ENCODE measurements around the gene ZKSCAN1. TPM values are rescaled to one million over a fixed set of nuclear protein-coding genes. Genes with fewer than 3 reads are reported as not detected.
"Not testable (repeated sequence)": the region's sequence is repeated elsewhere in the genome, so short reads cannot be mapped to it uniquely, and the experiment has no call there.

Gene ZKSCAN1
- total RNA-seq, 2 donors from 2014 or later: 70.3 to 78.2 TPM

- DNase-seq (no peak), ATAC-seq (replicated peaks in 1 of 2) (no peak)
- no peak overlapping the region for H3K4me3 Mint-ChIP-seq
- H3K4me1 Mint-ChIP-seq (ENCODE audit: low read depth): no peaks in the 10 kb centered on the region
- no peaks in the 10 kb centered on the region for H3K9me3 Mint-ChIP-seq
- no peak overlapping the region for H3K27ac Mint-ChIP-seq
- H3K36me3 Mint-ChIP-seq (ENCODE audit: insufficient read depth in 2 of 2): no peaks in the 10 kb centered on the region
- peaks cover 26% of the 10 kb centered on the region for H3K27me3 Mint-ChIP-seq (ENCODE audit: low read depth)
Measured at GRCh38 chr7:99987846-99988245, 27.6 kb upstream of the ZKSCAN1 start.

- DNase-seq (no peak), ATAC-seq (replicated peaks in 1 of 2) (peak in 1 of 2 donors; percentile 20)
- H3K27me3 Mint-ChIP-seq (ENCODE audit: low read depth): peaks cover 6% of the 10 kb centered on the region
- no peak overlapping the region for H3K4me3 Mint-ChIP-seq
- H3K36me3 Mint-ChIP-seq (ENCODE audit: insufficient read depth in 2 of 2): no peaks in the 10 kb centered on the region
- H3K9me3 Mint-ChIP-seq: no peaks in the 10 kb centered on the region
- H3K4me1 Mint-ChIP-seq (ENCODE audit: low read depth): no peaks in the 10 kb centered on the region
- H3K27ac Mint-ChIP-seq: no peak overlapping the region
Measured at GRCh38 chr7:99990460-99990852, 24.9 kb upstream of the ZKSCAN1 start.

GRCh38 chr7:99991543-99991942 is 23.9 kb upstream of the ZKSCAN1 start:
- not testable (repeated sequence) for H3K4me1 Mint-ChIP-seq (ENCODE audit: low read depth); H3K4me3 Mint-ChIP-seq; DNase-seq; ATAC-seq (replicated peaks in 1 of 2); H3K27me3 Mint-ChIP-seq (ENCODE audit: low read depth); H3K27ac Mint-ChIP-seq; H3K36me3 Mint-ChIP-seq (ENCODE audit: insufficient read depth in 2 of 2); H3K9me3 Mint-ChIP-seq

GRCh38 chr7:99992330-99993038 is 22.9 kb upstream of the ZKSCAN1 start:
- Mint-ChIP-seq H3K27me3 (ENCODE audit: low read depth) (peaks cover 6% of the 10 kb centered on the region), H3K4me1 (ENCODE audit: low read depth) (peaks cover 9% of the 10 kb centered on the region), H3K4me3 (no peak overlapping the region), H3K27ac (no peak overlapping the region), H3K9me3 (peaks cover 0 to 2% of the 10 kb centered on the region in 2 donors), H3K36me3 (ENCODE audit: insufficient read depth in 2 of 2) (peaks cover 3 to 4% of the 10 kb centered on the region in 2 donors)
- ATAC-seq (replicated peaks in 1 of 2) (no peak), DNase-seq (no peak)

GRCh38 chr7:99994819-99995218 is 20.6 kb upstream of the ZKSCAN1 start:
- ATAC-seq (replicated peaks in 1 of 2): no peak

GRCh38 chr7:99996755-99997544 is 18.4 kb upstream of the ZKSCAN1 start:
- H3K4me1 Mint-ChIP-seq (ENCODE audit: low read depth): peaks cover 16% of the 10 kb centered on the region
- ATAC-seq (replicated peaks in 1 of 2): no peak
- peak overlapping the region; percentile 97 for H3K27ac Mint-ChIP-seq
- peaks cover 3 to 6% of the 10 kb centered on the region in 2 donors for H3K36me3 Mint-ChIP-seq (ENCODE audit: insufficient read depth in 2 of 2)
- no peaks in the 10 kb centered on the region for H3K27me3 Mint-ChIP-seq (ENCODE audit: low read depth)
- H3K9me3 Mint-ChIP-seq: peaks cover 0 to 2% of the 10 kb centered on the region in 2 donors
- peak overlapping the region; percentile 87 to 91 for H3K4me3 Mint-ChIP-seq
- no peak for DNase-seq

More at GRCh38 chr7:99994819-99995218, 20.6 kb upstream of the ZKSCAN1 start:
- Mint-ChIP-seq H3K36me3 (ENCODE audit: insufficient read depth in 2 of 2) (peaks cover 3 to 6% of the 10 kb centered on the region in 2 donors), H3K9me3 (peaks cover 0 to 2% of the 10 kb centered on the region in 2 donors), H3K4me3 (no peak overlapping the region), H3K4me1 (ENCODE audit: low read depth) (peaks cover 16% of the 10 kb centered on the region), H3K27ac (no peak overlapping the region), H3K27me3 (ENCODE audit: low read depth) (peaks cover 6% of the 10 kb centered on the region)
- no peak for DNase-seq

GRCh38 chr7:99997545-99998137 is 17.8 kb upstream of the ZKSCAN1 start:
- Mint-ChIP-seq H3K36me3 (ENCODE audit: insufficient read depth in 2 of 2) (peaks cover 3 to 6% of the 10 kb centered on the region in 2 donors), H3K4me3 (peak overlapping the region; percentile 87 to 91), H3K27me3 (ENCODE audit: low read depth) (no peaks in the 10 kb centered on the region), H3K9me3 (peaks cover 0 to 2% of the 10 kb centered on the region in 2 donors), H3K4me1 (ENCODE audit: low read depth) (peaks cover 16% of the 10 kb centered on the region), H3K27ac (peak overlapping the region; percentile 97)
- ATAC-seq (replicated peaks in 1 of 2): peak; percentile 97 to 98
- peak; percentile 83 to 85 for DNase-seq

- Mint-ChIP-seq H3K27me3 (ENCODE audit: low read depth) (no peaks in the 10 kb centered on the region), H3K27ac (no peak overlapping the region), H3K36me3 (ENCODE audit: insufficient read depth in 2 of 2) (peaks cover 3 to 6% of the 10 kb centered on the region in 2 donors), H3K4me1 (ENCODE audit: low read depth) (peaks cover 16% of the 10 kb centered on the region), H3K4me3 (no peak overlapping the region), H3K9me3 (peaks cover 0 to 2% of the 10 kb centered on the region in 2 donors)
- DNase-seq (no peak), ATAC-seq (replicated peaks in 1 of 2) (no peak)
Measured at GRCh38 chr7:100000239-100000638, 15.2 kb upstream of the ZKSCAN1 start.

GRCh38 chr7:100003711-100004661 is 11.4 kb upstream of the ZKSCAN1 start:
- Mint-ChIP-seq H3K4me3 (no peak overlapping the region), H3K4me1 (ENCODE audit: low read depth) (no peaks in the 10 kb centered on the region), H3K27ac (no peak overlapping the region), H3K9me3 (no peaks in the 10 kb centered on the region), H3K36me3 (ENCODE audit: insufficient read depth in 2 of 2) (no peaks in the 10 kb centered on the region), H3K27me3 (ENCODE audit: low read depth) (no peaks in the 10 kb centered on the region)
- DNase-seq: no peak
- no peak for ATAC-seq (replicated peaks in 1 of 2)

GRCh38 chr7:100007887-100008286 is 7.5 kb upstream of the ZKSCAN1 start:
- Mint-ChIP-seq H3K9me3 (no peaks in the 10 kb centered on the region), H3K36me3 (ENCODE audit: insufficient read depth in 2 of 2) (no peaks in the 10 kb centered on the region), H3K27me3 (ENCODE audit: low read depth) (no peaks in the 10 kb centered on the region), H3K4me1 (ENCODE audit: low read depth) (peaks cover under 1% of the 10 kb centered on the region), H3K27ac (no peak overlapping the region), H3K4me3 (no peak overlapping the region)
- no peak for DNase-seq
- no peak for ATAC-seq (replicated peaks in 1 of 2)

- no peak overlapping the region for H3K27ac Mint-ChIP-seq
- H3K36me3 Mint-ChIP-seq (ENCODE audit: insufficient read depth in 2 of 2): no peaks in the 10 kb centered on the region
- no peaks in the 10 kb centered on the region for H3K9me3 Mint-ChIP-seq
- DNase-seq (no peak), ATAC-seq (replicated peaks in 1 of 2) (no peak)
- H3K4me3 Mint-ChIP-seq: no peak overlapping the region
- peaks cover 7% of the 10 kb centered on the region for H3K4me1 Mint-ChIP-seq (ENCODE audit: low read depth)
- H3K27me3 Mint-ChIP-seq (ENCODE audit: low read depth): no peaks in the 10 kb centered on the region
Measured at GRCh38 chr7:100008525-100008924, 6.9 kb upstream of the ZKSCAN1 start.

- not testable (repeated sequence) for H3K4me3 Mint-ChIP-seq; H3K36me3 Mint-ChIP-seq (ENCODE audit: insufficient read depth in 2 of 2); ATAC-seq (replicated peaks in 1 of 2); H3K9me3 Mint-ChIP-seq; H3K27me3 Mint-ChIP-seq (ENCODE audit: low read depth); DNase-seq; H3K27ac Mint-ChIP-seq
- H3K4me1 Mint-ChIP-seq (ENCODE audit: low read depth): peaks cover 15% of the 10 kb centered on the region
Measured at GRCh38 chr7:100009952-100010351, 5.4 kb upstream of the ZKSCAN1 start.

All from activated T-cell treated with anti-CD3 and anti-CD28 coated beads, Interleukin-2, amount 50 U/mL, for 72 hours (primary cell).